Tibial artery (tissue), 4 donors: ENCODE data around the gene ZNF75A.

Experiments used
- DNase-seq, 2 donors: peaks; one replicate each; pipeline ENCODE4 v3.0.0-alpha.2; 2019
- H3K27ac ChIP-seq, 2 donors: fragments of 200-600 bp; sonication (generic) in 1 of 2; 1 replicate in 1 of 2; 2 replicates in 1 of 2; pipeline ENCODE4 v1.5.1; 2018 to 2019; ENCODE audit warnings: mild to moderate bottlenecking in 1 of 2
- H3K27me3 ChIP-seq, 2 donors: fragments of 200-600 bp; sonication (generic) in 1 of 2; one replicate each; pipeline versions ENCODE4 v1.5.1 to v1.6.0; 2016 to 2019
- H3K36me3 ChIP-seq, 3 donors: fragments of 200-600 bp; sonication (generic) in 2 of 3; one replicate each; pipeline ENCODE4 v1.5.1; 2016 to 2019; ENCODE audit warnings: mild to moderate bottlenecking in 2 of 3
- H3K4me1 ChIP-seq, 4 donors: fragments of 200-600 bp; sonication (generic) in 2 of 4; 1 replicate in 3 of 4; 2 replicates in 1 of 4; pipeline ENCODE4 v1.5.1; 2016 to 2019
- H3K4me3 ChIP-seq, 2 donors: fragments of 200-600 bp; sonication (generic) in 1 of 2; 1 replicate in 1 of 2; 2 replicates in 1 of 2; pipeline ENCODE4 v1.5.1; 2018 to 2019; ENCODE audit warnings: mild to moderate bottlenecking in 2 of 2
- H3K9me3 ChIP-seq, 3 donors: fragments of 200-600 bp; sonication (generic) in 1 of 3; one replicate each; pipeline ENCODE4 v1.5.1; 2016 to 2019
- intact Hi-C: fragments of 100-400 bp; cut with DNase I; formaldehyde crosslinking; loops from one replicate; pipeline ENCODE4 v1.15.0; 2023; ENCODE audit warnings: low total_unique reads
- TF ChIP-seq, protein P1 (sequence below), 2 experiments: fragments of 200-600 bp in 1 of 2; fragments of 450-650 bp in 1 of 2; IDR thresholded peaks; one replicate each; pipeline ENCODE4 v1.5.1; 2017 to 2019; ENCODE audit warnings: antibody characterized with exemption in 2 of 2, mild to moderate bottlenecking in 1 of 2, moderate library complexity in 1 of 2

The ZNF75A gene

DNA sequence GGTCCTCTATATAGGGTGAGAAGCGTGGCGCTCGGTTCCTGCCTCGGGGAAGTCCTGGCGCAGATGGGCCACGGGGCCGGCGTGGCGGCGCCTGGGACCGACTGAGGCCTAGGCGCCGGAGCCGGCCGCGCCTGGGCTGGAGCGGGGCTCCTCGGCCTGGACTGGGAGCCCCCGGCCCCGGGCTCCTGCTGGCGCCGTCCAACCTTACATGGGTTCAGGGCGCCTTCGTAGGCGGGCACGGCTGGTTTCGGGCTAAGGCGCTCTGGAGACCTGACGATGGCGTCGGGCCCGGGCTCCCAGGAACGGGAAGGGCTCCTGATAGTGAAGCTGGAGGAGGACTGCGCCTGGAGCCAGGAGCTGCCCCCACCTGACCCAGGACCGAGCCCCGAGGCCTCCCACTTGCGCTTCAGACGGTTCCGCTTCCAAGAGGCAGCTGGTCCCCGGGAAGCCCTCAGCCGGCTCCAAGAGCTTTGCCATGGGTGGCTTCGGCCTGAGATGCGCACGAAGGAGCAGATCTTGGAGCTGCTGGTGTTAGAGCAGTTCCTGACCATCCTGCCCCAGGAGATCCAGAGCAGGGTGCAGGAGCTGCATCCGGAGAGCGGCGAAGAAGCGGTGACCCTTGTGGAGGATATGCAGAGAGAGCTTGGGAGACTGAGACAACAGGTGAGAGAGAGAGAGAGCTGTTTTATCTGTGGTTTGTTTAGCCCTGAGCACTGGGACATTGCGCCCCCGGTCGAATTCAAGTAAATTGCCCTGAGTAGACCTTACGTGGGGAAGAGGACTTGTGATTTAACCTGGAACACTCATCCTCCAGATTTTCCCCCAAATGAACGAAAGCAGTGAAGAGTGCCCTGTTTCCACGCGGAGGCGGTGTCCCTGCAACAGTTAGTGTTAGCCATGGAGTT, 21.5 kb upstream of the ZNF75A start:
- Histone ChIP-seq H3K4me3 (peak overlapping the region; percentile 87 to 98), H3K9me3 (peaks cover 0 to 32% (median 10%) of the 10 kb centered on the region in 3 donors), H3K36me3 (peaks cover 35 to 42% (median 39%) of the 10 kb centered on the region in 3 donors), H3K27ac (peak overlapping the region; percentile 97 to 98), H3K27me3 (no peaks in the 10 kb centered on the region), H3K4me1 (peaks cover 0 to 34% (median 27%) of the 10 kb centered on the region in 4 donors)
- intact Hi-C loops: loop anchor here (10.0 kb wide), 1 partner anchor 49 kb away; the partner anchor contains the start of gene ZNF200
- DNase-seq: peak in 1 of 2 donors; percentile 56
- TF ChIP-seq, protein P1, sequence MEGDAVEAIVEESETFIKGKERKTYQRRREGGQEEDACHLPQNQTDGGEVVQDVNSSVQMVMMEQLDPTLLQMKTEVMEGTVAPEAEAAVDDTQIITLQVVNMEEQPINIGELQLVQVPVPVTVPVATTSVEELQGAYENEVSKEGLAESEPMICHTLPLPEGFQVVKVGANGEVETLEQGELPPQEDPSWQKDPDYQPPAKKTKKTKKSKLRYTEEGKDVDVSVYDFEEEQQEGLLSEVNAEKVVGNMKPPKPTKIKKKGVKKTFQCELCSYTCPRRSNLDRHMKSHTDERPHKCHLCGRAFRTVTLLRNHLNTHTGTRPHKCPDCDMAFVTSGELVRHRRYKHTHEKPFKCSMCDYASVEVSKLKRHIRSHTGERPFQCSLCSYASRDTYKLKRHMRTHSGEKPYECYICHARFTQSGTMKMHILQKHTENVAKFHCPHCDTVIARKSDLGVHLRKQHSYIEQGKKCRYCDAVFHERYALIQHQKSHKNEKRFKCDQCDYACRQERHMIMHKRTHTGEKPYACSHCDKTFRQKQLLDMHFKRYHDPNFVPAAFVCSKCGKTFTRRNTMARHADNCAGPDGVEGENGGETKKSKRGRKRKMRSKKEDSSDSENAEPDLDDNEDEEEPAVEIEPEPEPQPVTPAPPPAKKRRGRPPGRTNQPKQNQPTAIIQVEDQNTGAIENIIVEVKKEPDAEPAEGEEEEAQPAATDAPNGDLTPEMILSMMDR (IDR thresholded peaks at IDR 0.05): no peak

DNA sequence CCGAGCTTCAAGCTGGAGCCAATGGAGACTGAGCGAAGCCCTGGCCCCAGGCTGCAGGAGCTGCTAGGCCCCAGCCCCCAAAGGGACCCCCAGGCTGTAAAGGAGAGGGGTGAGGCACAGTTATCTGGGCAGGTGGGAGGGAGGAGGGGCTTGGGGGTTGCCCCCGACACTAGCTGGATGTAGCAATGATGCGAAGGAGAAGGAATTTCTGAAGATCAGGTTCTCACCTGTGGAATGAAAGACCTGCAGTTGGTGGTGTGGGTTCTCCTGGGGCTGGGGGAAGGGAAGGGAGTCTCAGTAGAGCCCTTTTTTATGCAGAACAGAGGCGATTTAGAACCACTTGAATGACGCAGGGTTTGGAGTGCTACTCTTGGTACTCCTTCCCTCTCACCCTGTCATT, 20.2 kb upstream of the ZNF75A start:
- no peaks in the 10 kb centered on the region for H3K27me3 ChIP-seq
- no peak overlapping the region for H3K27ac ChIP-seq
- intact Hi-C loops: loop anchor here (10.0 kb wide), 1 partner anchor 50 kb away; the partner anchor contains the start of gene ZNF200
- peak in 1 of 2 donors; percentile 49 for DNase-seq
- peak overlapping the region; percentile 87 to 98 for H3K4me3 ChIP-seq
- peaks cover 3 to 45% (median 24%) of the 10 kb centered on the region in 3 donors for H3K9me3 ChIP-seq
- H3K4me1 ChIP-seq: peaks cover 0 to 34% (median 27%) of the 10 kb centered on the region in 4 donors
- H3K36me3 ChIP-seq: peaks cover 48 to 55% (median 53%) of the 10 kb centered on the region in 3 donors
- TF ChIP-seq, protein P1 (IDR thresholded peaks at IDR 0.05): no peak

DNA sequence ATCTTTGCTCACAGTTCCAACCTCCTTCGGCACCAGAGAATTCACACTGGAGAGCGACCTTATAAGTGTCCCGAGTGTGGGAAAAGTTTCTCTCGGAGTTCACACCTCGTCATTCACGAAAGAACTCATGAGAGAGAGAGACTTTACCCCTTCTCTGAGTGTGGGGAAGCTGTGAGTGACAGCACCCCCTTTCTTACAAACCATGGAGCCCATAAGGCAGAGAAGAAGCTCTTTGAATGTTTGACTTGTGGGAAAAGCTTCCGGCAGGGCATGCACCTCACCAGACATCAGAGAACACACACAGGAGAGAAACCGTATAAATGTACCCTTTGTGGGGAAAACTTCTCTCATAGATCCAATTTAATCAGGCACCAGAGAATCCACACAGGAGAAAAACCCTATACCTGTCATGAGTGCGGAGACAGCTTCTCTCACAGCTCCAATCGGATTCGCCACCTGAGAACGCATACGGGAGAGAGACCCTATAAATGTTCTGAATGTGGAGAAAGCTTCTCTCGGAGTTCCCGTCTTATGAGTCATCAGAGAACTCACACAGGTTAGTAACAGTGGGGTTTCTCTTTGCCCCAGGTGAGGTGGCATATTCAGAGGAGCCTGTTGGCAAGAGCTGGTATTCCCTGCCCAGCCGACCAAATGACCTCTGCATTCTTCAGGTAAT, 15.2 kb upstream of the ZNF75A start:
- Histone ChIP-seq H3K9me3 (peaks cover 18 to 95% (median 74%) of the 10 kb centered on the region in 3 donors), H3K4me3 (no peak overlapping the region), H3K36me3 (peaks cover 88 to 99% (median 91%) of the 10 kb centered on the region in 3 donors), H3K4me1 (peaks cover 0 to 9% (median 5%) of the 10 kb centered on the region in 4 donors), H3K27me3 (no peaks in the 10 kb centered on the region), H3K27ac (no peak overlapping the region)
- intact Hi-C loops: loop anchor here (10.0 kb wide), 1 partner anchor 55 kb away; the partner anchor contains the start of gene ZNF200
- peak in 1 of 2 donors; percentile 38 for DNase-seq
- TF ChIP-seq, protein P1 (IDR thresholded peaks at IDR 0.05): no peak

DNA sequence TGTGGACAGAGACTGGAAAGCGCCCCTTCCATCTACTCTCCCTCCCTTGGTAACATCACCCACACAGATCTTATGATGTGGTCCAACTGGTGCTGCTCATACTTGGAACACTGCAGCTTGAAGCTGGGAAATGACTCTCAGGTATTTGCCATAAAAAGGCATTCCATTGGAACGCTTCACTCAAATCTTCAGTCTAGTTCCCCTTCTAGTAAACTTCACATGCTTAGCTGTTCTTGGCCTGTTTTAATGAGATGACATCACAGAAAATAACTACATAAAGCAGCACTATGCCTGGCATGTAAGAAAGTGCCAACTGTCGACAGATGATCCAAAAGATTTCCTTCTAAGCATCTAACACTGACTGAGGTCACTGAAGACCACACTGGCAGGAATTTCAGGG, 12.7 kb upstream of the ZNF75A start:
- Histone ChIP-seq H3K27me3 (no peaks in the 10 kb centered on the region), H3K4me1 (no peaks in the 10 kb centered on the region), H3K4me3 (no peak overlapping the region), H3K27ac (no peak overlapping the region), H3K9me3 (peaks cover 18 to 100% (median 81%) of the 10 kb centered on the region in 3 donors), H3K36me3 (peaks cover 77 to 89% (median 80%) of the 10 kb centered on the region in 3 donors)
- TF ChIP-seq, protein P1 (IDR thresholded peaks at IDR 0.05): no peak
- no peak for DNase-seq
- intact Hi-C loops: no loop called here

DNA sequence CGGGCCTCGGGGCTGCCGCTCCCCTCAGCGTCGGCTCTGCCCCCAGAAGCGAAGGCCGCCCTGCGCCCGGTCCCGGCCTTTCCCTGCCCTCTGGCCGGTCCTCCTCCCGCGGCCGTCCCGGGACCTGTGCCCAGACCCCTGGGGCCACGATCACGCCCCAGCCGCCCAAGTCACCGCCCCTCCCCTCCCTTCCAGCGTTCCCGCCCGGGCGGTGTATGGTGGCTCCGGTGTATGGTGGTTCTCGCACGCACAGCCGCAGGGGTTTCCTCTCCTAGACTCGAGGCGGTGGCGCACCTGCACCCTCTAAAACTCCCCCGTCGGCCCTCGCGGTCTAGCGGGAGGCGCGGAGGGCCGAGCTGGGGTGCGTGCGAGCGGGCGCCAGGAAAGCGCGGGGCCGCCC, 10.1 kb upstream of the ZNF75A start:
- intact Hi-C loops: no loop called here
- H3K9me3 ChIP-seq: peaks cover 14 to 98% (median 67%) of the 10 kb centered on the region in 3 donors
- peaks cover 63 to 77% (median 75%) of the 10 kb centered on the region in 3 donors for H3K36me3 ChIP-seq
- TF ChIP-seq, protein P1 (IDR thresholded peaks at IDR 0.05): no peak
- H3K4me1 ChIP-seq: no peaks in the 10 kb centered on the region
- no peaks in the 10 kb centered on the region for H3K27me3 ChIP-seq
- no peak overlapping the region for H3K27ac ChIP-seq
- H3K4me3 ChIP-seq: no peak overlapping the region
- no peak for DNase-seq
